ENCODE measurements around the gene AGRN.

The AGRN gene

GRCh38 chr1:1044455-1045078, 24.6 kb downstream of the AGRN start:
- no peak for DNase-seq (ENCODE audit: low read depth, low spot score)
- H3K4me3 ChIP-seq (ENCODE audit: low read depth, low read length), result no peak overlapping the region
- ChIA-PET POLR2A (no interaction called here), CTCF (no interaction called here)
- TF ChIP-seq CTCF (IDR thresholded peaks at IDR 0.05; ENCODE audit: insufficient read depth, low read length, missing control alignments), result no peak

GRCh38 chr1:1045129-1045528, 25.2 kb downstream of the AGRN start:
- ChIA-PET CTCF (no interaction called here), POLR2A (no interaction called here)
- DNase-seq (ENCODE audit: low read depth, low spot score), result no peak
- no peak for TF ChIP-seq CTCF (IDR thresholded peaks at IDR 0.05; ENCODE audit: insufficient read depth, low read length, missing control alignments)
- no peak overlapping the region for H3K4me3 ChIP-seq (ENCODE audit: low read depth, low read length)

- POLR2A ChIA-PET, result no interaction called here
- TF ChIP-seq CTCF (IDR thresholded peaks at IDR 0.05; ENCODE audit: insufficient read depth, low read length, missing control alignments), result no peak
- no peak for DNase-seq (ENCODE audit: low read depth, low spot score)
- no peak overlapping the region for H3K4me3 ChIP-seq (ENCODE audit: low read depth, low read length)
- CTCF ChIA-PET, result no interaction called here
Measured at GRCh38 chr1:1046243-1046642, 26.3 kb downstream of the AGRN start.

- no peak for DNase-seq (ENCODE audit: low read depth, low spot score)
- CTCF ChIA-PET, result interaction anchor here (1.3 to 2.0 kb wide), 3 partner anchors 12 to 62 kb away, joined by 3 to 5 read pairs (median 4); no protein-coding TSS in a partner anchor
- no peak overlapping the region for H3K4me3 ChIP-seq (ENCODE audit: low read depth, low read length)
- TF ChIP-seq CTCF (IDR thresholded peaks at IDR 0.05; ENCODE audit: insufficient read depth, low read length, missing control alignments), result no peak
- POLR2A ChIA-PET, result no interaction called here
Measured at GRCh38 chr1:1046767-1047166, 26.8 kb downstream of the AGRN start.

- ChIA-PET CTCF (interaction anchor here (1.3 to 2.0 kb wide), 3 partner anchors 11 to 63 kb away, joined by 3 to 5 read pairs (median 4); no protein-coding TSS in a partner anchor), POLR2A (no interaction called here)
- no peak overlapping the region for H3K4me3 ChIP-seq (ENCODE audit: low read depth, low read length)
- DNase-seq (ENCODE audit: low read depth, low spot score), result no peak
- no peak for TF ChIP-seq CTCF (IDR thresholded peaks at IDR 0.05; ENCODE audit: insufficient read depth, low read length, missing control alignments)
Measured at GRCh38 chr1:1047407-1047806, 27.5 kb downstream of the AGRN start.

- CTCF ChIA-PET, result interaction anchor here (1.3 to 2.0 kb wide), 3 partner anchors 11 to 64 kb away, joined by 3 to 5 read pairs (median 4); no protein-coding TSS in a partner anchor
- H3K4me3 ChIP-seq (ENCODE audit: low read depth, low read length), result no peak overlapping the region
- DNase-seq (ENCODE audit: low read depth, low spot score), result no peak
- POLR2A ChIA-PET, result no interaction called here
- TF ChIP-seq CTCF (IDR thresholded peaks at IDR 0.05; ENCODE audit: insufficient read depth, low read length, missing control alignments), result no peak
Measured at GRCh38 chr1:1047963-1048362, 28.0 kb downstream of the AGRN start.
